Right atrium auricular region (tissue), 2 donors: ENCODE results near the gene TMSB4X. TPM values are rescaled to one million over a fixed set of nuclear protein-coding genes. Genes with fewer than 3 reads are reported as not detected.

Source experiments
- DNase-seq: peaks from one replicate; pipeline ENCODE4 v3.0.0-alpha.2; 2019; ENCODE audit warnings: low spot score
- H3K27ac ChIP-seq, 2 donors: fragments of 200-600 bp; sonication (generic); 1 replicate in 1 of 2; 2 replicates in 1 of 2; pipeline ENCODE4 v1.5.1; 2016 to 2019
- H3K27me3 ChIP-seq, 2 donors: fragments of 200-600 bp; sonication (generic); one replicate each; pipeline versions ENCODE4 v1.5.1 to v1.6.0; 2017 to 2019
- H3K36me3 ChIP-seq: fragments of 200-600 bp; sonication (generic); one replicate; pipeline ENCODE4 v1.5.1; 2016
- H3K4me1 ChIP-seq, 2 donors: fragments of 200-600 bp; sonication (generic); one replicate each; pipeline versions ENCODE4 v1.5.1 to v1.6.0; 2017 to 2019
- H3K4me3 ChIP-seq, 2 donors: fragments of 200-600 bp; sonication (generic); 1 replicate in 1 of 2; 2 replicates in 1 of 2; pipeline ENCODE4 v1.5.1; 2017 to 2019; ENCODE audit warnings: mild to moderate bottlenecking in 1 of 2, moderate library complexity in 1 of 2
- H3K9me3 ChIP-seq, 2 donors: fragments of 200-600 bp; sonication (generic); one replicate each; pipeline ENCODE4 v1.5.1; 2019
- CTCF ChIP-seq, 2 donors: fragments of 200-600 bp; sonication (generic); IDR thresholded peaks; one replicate each; pipeline ENCODE4 v1.5.1; 2019; ENCODE audit warnings: antibody characterized with exemption in 2 of 2
- total RNA-seq, 2 donors: library from RNA; depleted of rRNA; stranded (reverse); fragments of >200 nt; gene quantifications; one replicate each; pipeline ENCODE4 v1.1.0, GENCODE V29; 2016

Gene TMSB4X
- total RNA-seq, 2 donors from 2014 or later = 1,780 to 2,397 TPM

DNA sequence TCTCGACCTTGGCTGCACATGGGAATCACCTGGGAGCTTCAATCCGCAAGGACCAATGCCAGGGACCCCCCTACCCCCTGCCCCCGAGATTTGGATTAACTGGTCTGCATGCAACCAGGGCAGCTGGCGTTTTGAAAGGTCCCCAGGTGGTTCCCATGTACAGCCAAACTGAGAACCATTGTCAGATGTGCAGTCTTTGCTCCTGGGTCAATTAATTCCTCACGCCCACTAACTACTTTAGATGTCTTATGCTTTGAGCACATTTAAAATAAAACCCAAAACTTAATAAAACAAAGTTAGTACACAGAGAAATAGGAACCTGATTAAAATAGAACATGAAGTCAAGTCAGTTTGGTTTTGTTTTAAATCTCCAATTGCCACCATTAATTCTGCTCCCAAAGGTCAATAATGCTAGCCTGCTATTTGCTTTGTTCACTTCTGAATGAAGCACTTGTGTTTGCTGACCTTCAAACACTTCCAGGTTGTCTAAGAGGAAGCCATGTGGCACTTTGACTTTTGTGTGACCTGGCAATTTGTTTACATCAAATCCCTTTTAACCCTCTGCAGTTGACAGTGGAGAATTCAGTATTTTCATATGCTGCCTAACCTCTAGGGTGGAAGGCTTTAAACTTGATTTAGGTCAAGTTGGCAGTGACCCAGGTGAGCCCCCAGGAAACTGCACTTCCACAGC is 27.2 kb upstream of the TMSB4X start:
- H3K36me3 ChIP-seq = no peaks in the 10 kb centered on the region
- peaks cover 0 to 15% of the 10 kb centered on the region in 2 donors for H3K4me1 ChIP-seq
- H3K9me3 ChIP-seq = no peaks in the 10 kb centered on the region
- H3K27ac ChIP-seq = no peak overlapping the region
- no peak for TF ChIP-seq CTCF (IDR thresholded peaks at IDR 0.05)
- H3K4me3 ChIP-seq = no peak overlapping the region
- DNase-seq = no peak
- H3K27me3 ChIP-seq = no peaks in the 10 kb centered on the region

DNA sequence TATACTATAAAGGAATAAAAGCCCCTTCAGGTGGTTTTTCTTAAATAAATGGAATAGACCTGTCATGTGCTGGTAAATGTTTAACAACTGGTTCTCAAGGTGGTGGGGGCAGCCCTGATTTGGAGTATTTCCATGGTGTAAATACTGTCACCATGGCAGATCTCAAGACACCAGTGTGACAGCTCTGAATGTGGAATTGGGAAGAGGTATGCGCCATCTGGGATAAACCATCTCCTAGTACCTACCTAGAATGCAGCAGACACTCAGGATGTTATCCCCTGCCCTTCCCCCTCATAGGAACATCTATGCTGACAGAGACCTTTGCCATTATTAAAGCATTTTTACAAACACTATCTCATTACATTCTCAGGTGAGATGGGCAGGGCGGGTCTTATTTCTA is 26.4 kb upstream of the TMSB4X start:
- no peak for TF ChIP-seq CTCF (IDR thresholded peaks at IDR 0.05)
- Histone ChIP-seq H3K36me3 (no peaks in the 10 kb centered on the region), H3K4me3 (no peak overlapping the region), H3K27ac (no peak overlapping the region), H3K4me1 (peaks cover 0 to 15% of the 10 kb centered on the region in 2 donors), H3K9me3 (no peaks in the 10 kb centered on the region), H3K27me3 (no peaks in the 10 kb centered on the region)
- DNase-seq = no peak

DNA sequence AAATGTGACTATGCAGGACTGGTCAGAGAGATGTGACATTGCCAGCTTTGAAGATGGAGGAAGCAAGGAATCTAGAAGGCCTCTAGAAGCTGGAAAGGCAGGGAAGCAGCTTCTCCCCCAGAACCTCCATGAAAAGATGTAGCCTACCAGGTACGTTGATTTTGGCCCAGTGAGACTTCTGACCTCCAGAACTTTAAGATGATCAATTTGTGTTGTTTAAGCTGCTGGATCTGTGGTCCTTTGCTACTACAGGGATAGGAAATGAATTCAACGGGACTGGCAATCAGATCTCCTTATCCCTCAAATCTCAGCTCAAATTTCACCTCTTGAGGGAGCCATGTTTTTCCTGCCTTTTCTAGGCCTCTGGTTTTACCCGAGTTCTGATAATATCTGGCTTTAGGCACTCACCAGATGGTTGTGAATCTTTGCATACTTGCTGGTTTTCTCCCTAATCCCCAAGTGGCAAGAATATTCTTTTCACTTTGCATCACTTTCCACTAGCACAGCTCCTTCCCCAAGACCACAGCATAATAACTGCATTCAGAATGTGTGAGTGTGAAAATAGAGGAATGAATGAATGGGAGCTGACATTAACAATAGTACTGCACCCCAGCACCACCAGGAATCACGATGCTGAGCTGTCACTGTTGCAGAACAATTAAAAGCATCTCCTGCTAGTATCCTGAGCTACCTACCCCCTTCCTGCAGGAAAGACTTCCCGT is 25.5 kb upstream of the TMSB4X start:
- Histone ChIP-seq H3K4me3 (no peak overlapping the region), H3K9me3 (no peaks in the 10 kb centered on the region), H3K27ac (peak overlapping the region; percentile 61 to 69), H3K27me3 (no peaks in the 10 kb centered on the region), H3K4me1 (peaks cover 0 to 15% of the 10 kb centered on the region in 2 donors), H3K36me3 (no peaks in the 10 kb centered on the region)
- no peak for DNase-seq
- TF ChIP-seq CTCF (IDR thresholded peaks at IDR 0.05) = no peak

GRCh38 chrX:12949927-12950656 is 24.8 kb upstream of the TMSB4X start:
- H3K4me1 ChIP-seq = peaks cover 0 to 15% of the 10 kb centered on the region in 2 donors
- DNase-seq = peak; percentile 93
- no peaks in the 10 kb centered on the region for H3K9me3 ChIP-seq
- no peak for TF ChIP-seq CTCF (IDR thresholded peaks at IDR 0.05)
- no peaks in the 10 kb centered on the region for H3K27me3 ChIP-seq
- peak overlapping the region; percentile 61 to 69 for H3K27ac ChIP-seq
- H3K36me3 ChIP-seq = no peaks in the 10 kb centered on the region
- no peak overlapping the region for H3K4me3 ChIP-seq

DNA sequence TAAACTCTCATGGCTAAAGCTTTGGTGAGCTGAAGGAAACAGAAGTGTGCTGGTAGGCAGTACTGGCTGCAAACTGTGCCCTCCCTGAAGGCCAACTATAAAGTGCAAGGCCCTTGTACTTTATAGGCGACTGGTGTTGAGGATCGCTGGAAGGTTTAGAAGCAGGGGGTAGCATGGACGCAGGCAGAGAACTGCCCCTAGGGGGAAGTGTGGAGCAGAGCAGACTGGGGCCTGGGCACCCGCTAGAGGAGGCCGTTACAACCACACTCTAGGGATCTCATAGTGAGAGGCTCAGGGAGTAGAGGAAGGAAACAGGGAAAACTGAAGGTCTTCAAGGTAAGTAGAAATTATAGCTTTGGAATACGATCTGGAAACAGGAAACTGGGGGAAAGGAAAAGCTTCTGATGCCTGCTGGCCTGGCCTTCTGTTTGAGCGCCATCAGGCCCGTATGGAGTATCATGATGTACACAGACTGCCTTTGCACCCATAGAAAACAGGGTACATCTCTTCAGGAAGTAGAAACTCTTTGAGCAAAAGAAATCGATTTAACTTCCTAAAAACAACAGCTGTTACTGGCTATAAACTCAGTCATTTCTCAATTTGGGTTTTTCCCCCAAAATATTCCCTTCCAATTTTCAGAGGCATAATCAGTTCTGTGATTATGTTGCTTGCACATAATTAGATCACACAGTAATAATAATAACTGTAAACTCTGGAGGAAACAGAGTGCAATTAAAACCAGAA is 23.9 kb upstream of the TMSB4X start:
- Histone ChIP-seq H3K9me3 (no peaks in the 10 kb centered on the region), H3K27me3 (no peaks in the 10 kb centered on the region), H3K4me3 (no peak overlapping the region), H3K36me3 (no peaks in the 10 kb centered on the region), H3K4me1 (peaks cover 0 to 18% of the 10 kb centered on the region in 2 donors), H3K27ac (peak overlapping the region; percentile 61 to 69)
- DNase-seq = no peak
- TF ChIP-seq CTCF (IDR thresholded peaks at IDR 0.05) = peak in 1 of 2 donors; percentile 53
